H1 (cell line): ENCODE data around the gene BABAM2. TPM values are rescaled to one million over a fixed set of nuclear protein-coding genes. Genes with fewer than 3 reads are reported as not detected.

Experiments
- CTCF ChIA-PET: fragments of 300-600 bp; sonication (Branson Sonifier 250); formaldehyde crosslinking; loops from one replicate; lab custom pipeline; 2021; ENCODE audit not compliant: partially characterized antibody; lab: Charles Lee
- POLR2A ChIA-PET: fragments of 300-600 bp; sonication (Branson Sonifier 250); formaldehyde crosslinking; loops from one replicate; lab custom pipeline; 2021; ENCODE audit warnings: inconsistent platforms; ENCODE audit not compliant: partially characterized antibody; lab: Charles Lee
- DNase-seq, 2 experiments: peaks; one replicate each; pipeline versions ENCODE4 v3.0.0 to v3.0.0-alpha.2; 2010 to 2022; ENCODE audit warnings: low spot score in 2 of 2, low read depth in 1 of 2, mixed read lengths in 1 of 2
- FAIRE-seq: peaks from 2 replicates; lab custom pipeline; 2011; peaks lifted over from hg19 to GRCh38; lab: Jason Lieb, UNC
- H2AFZ ChIP-seq: 2 replicates; pipeline ENCODE4 v1.8.1; 2012; ENCODE audit warnings: low read length, inconsistent platforms
- H2AK5ac ChIP-seq: 2 replicates; pipeline ENCODE4 v1.6.1; 2013; ENCODE audit warnings: low read depth, low read length
- H2BK120ac ChIP-seq: replicated peaks from 2 replicates; pipeline ENCODE3; 2013; ENCODE audit warnings: low read depth, low read length, inconsistent platforms
- H2BK12ac ChIP-seq: 2 replicates; pipeline ENCODE4 v1.6.1; 2013; ENCODE audit warnings: low read depth, low read length
- H2BK15ac ChIP-seq: 2 replicates; pipeline ENCODE4 v1.6.1; 2013; ENCODE audit warnings: low read length
- H2BK20ac ChIP-seq: 2 replicates; pipeline ENCODE4 v1.6.1; 2013; ENCODE audit warnings: low read length
- H2BK5ac ChIP-seq: 2 replicates; pipeline ENCODE4 v1.6.1; 2013; ENCODE audit warnings: low read depth, low read length
- H3K14ac ChIP-seq: 2 replicates; pipeline ENCODE4 v1.6.1; 2013; ENCODE audit warnings: inconsistent platforms; ENCODE audit not compliant: insufficient read length
- H3K18ac ChIP-seq: 2 replicates; pipeline ENCODE4 v1.6.1; 2013; ENCODE audit warnings: low read length; ENCODE audit errors: extremely low read depth
- H3K23ac ChIP-seq: 2 replicates; pipeline ENCODE4 v1.6.1; 2013; ENCODE audit warnings: inconsistent platforms; ENCODE audit not compliant: insufficient read length
- H3K23me2 ChIP-seq: 2 replicates; pipeline ENCODE4 v1.6.1; 2013; ENCODE audit warnings: low read depth, low read length
- H3K27ac ChIP-seq: 2 replicates; pipeline ENCODE4 v1.6.1; 2011; ENCODE audit warnings: low read depth, low read length, inconsistent platforms
- H3K27me3 ChIP-seq, 4 experiments: replicated peaks in 1 of 4; 1 replicate in 1 of 4; 2 replicates in 3 of 4; pipeline versions ENCODE4 v1.6.1 to v1.8.1; 2011 to 2013; ENCODE audit warnings: low read length in 3 of 4, mild to moderate bottlenecking in 3 of 4, inconsistent platforms in 2 of 4, mixed read lengths in 2 of 4, moderate library complexity in 1 of 4; ENCODE audit not compliant: control insufficient read depth in 3 of 4, insufficient read depth in 3 of 4; ENCODE audit errors: extremely low read depth in 1 of 4
- H3K36me3 ChIP-seq, 4 experiments: 2 replicates each; pipeline versions ENCODE4 v1.6.1 to v1.8.1; 2011 to 2013; ENCODE audit warnings: mild to moderate bottlenecking in 4 of 4, low read length in 3 of 4, moderate library complexity in 2 of 4, control low read depth in 1 of 4, inconsistent platforms in 1 of 4; ENCODE audit not compliant: insufficient read depth in 4 of 4, control insufficient read depth in 2 of 4
- H3K4ac ChIP-seq: replicated peaks from 2 replicates; pipeline ENCODE3; 2013; ENCODE audit warnings: low read length, low read depth, mixed read lengths, inconsistent platforms; ENCODE audit not compliant: insufficient read length
- H3K4me1 ChIP-seq, 4 experiments: replicated peaks in 1 of 4; 1 replicate in 1 of 4; 2 replicates in 3 of 4; pipeline versions ENCODE4 v1.6.1 to v1.8.1; 2011 to 2013; ENCODE audit warnings: low read length in 3 of 4, inconsistent platforms in 2 of 4, mixed read lengths in 1 of 4; ENCODE audit not compliant: insufficient read depth in 4 of 4, control insufficient read depth in 3 of 4
- H3K4me2 ChIP-seq, 2 experiments: 2 replicates each; pipeline versions ENCODE4 v1.6.1 to v1.8.1; 2011 to 2013; ENCODE audit warnings: low read depth in 2 of 2, low read length in 2 of 2, control low read depth in 1 of 2, inconsistent platforms in 1 of 2, mild to moderate bottlenecking in 1 of 2; ENCODE audit not compliant: insufficient read depth in 1 of 2
- H3K4me3 ChIP-seq, 4 experiments: fragments of 200-600, 300-600 bp in 1 of 4; sonication (generic), shearing (Covaris generic), sonication (Bioruptor Twin) in 1 of 4; 2 replicates each; pipeline versions ENCODE4 v1.5.1 to v1.8.1; 2011 to 2016; ENCODE audit warnings: low read length in 4 of 4, low read depth in 3 of 4, control low read depth in 2 of 4, inconsistent platforms in 2 of 4, mild to moderate bottlenecking in 2 of 4, mixed read lengths in 1 of 4, moderate library complexity in 1 of 4; ENCODE audit not compliant: insufficient read depth in 2 of 4; ENCODE audit errors: extremely low read depth in 1 of 4
- H3K56ac ChIP-seq: replicated peaks from 2 replicates; pipeline ENCODE3; 2013; ENCODE audit warnings: low read depth, mild to moderate bottlenecking, mixed read lengths, low read length, inconsistent platforms; ENCODE audit not compliant: insufficient read length
- H3K79me1 ChIP-seq: 2 replicates; pipeline ENCODE4 v1.6.1; 2013; ENCODE audit warnings: low read depth, low read length, control low read depth
- H3K79me2 ChIP-seq, 2 experiments: 2 replicates each; pipeline versions ENCODE4 v1.6.1 to v1.8.1; 2012 to 2013; ENCODE audit warnings: low read length in 2 of 2, mild to moderate bottlenecking in 2 of 2, inconsistent platforms in 1 of 2; ENCODE audit not compliant: insufficient read depth in 2 of 2, control insufficient read depth in 1 of 2
- H3K9ac ChIP-seq, 4 experiments: replicated peaks in 1 of 4; 1 replicate in 1 of 4; 2 replicates in 3 of 4; pipeline versions ENCODE4 v1.6.1 to v1.8.1; 2011 to 2013; ENCODE audit warnings: low read depth in 3 of 4, low read length in 3 of 4, control low read depth in 2 of 4, mild to moderate bottlenecking in 2 of 4, moderate library complexity in 2 of 4, inconsistent platforms in 1 of 4; ENCODE audit errors: extremely low read depth in 1 of 4
- H3K9me3 ChIP-seq, 2 experiments: 2 replicates each; pipeline versions ENCODE4 v1.6.1 to v1.8.1; 2012 to 2013; ENCODE audit warnings: mild to moderate bottlenecking in 2 of 2, moderate library complexity in 2 of 2, control low read depth in 1 of 2, inconsistent platforms in 1 of 2, low read depth in 1 of 2, low read length in 1 of 2, mixed read lengths in 1 of 2; ENCODE audit not compliant: insufficient read depth in 2 of 2
- H4K20me1 ChIP-seq, 2 experiments: replicated peaks in 1 of 2; 2 replicates each; pipeline versions ENCODE3 to v1.8.1; 2011 to 2013; ENCODE audit warnings: inconsistent platforms in 2 of 2, low read length in 2 of 2, mild to moderate bottlenecking in 1 of 2; ENCODE audit not compliant: insufficient read depth in 2 of 2, control insufficient read depth in 1 of 2
- H4K5ac ChIP-seq: 2 replicates; pipeline ENCODE4 v1.6.1; 2013; ENCODE audit warnings: low read length, low read depth, mixed read lengths, inconsistent platforms; ENCODE audit not compliant: insufficient read length
- H4K8ac ChIP-seq: 2 replicates; pipeline ENCODE4 v1.8.0; 2013; ENCODE audit warnings: mild to moderate bottlenecking, moderate library complexity, low read length, inconsistent platforms; ENCODE audit not compliant: insufficient read depth; ENCODE audit errors: extremely low read depth
- H4K91ac ChIP-seq: replicated peaks from 2 replicates; pipeline ENCODE3; 2013; ENCODE audit warnings: low read length, mixed read lengths, inconsistent platforms; ENCODE audit not compliant: insufficient read length
- KDM1A ChIP-seq: fragments of 200-600, 300-600 bp; sonication (generic); IDR thresholded peaks from 2 replicates; pipeline ENCODE4 v1.7.1; 2016; ENCODE audit warnings: mild to moderate bottlenecking, low read length, borderline replicate concordance
- SP2 ChIP-seq: IDR thresholded peaks from 2 replicates; pipeline ENCODE4 v1.6.1; 2012; ENCODE audit warnings: mild to moderate bottlenecking, low read length, inconsistent platforms
- TBP ChIP-seq: IDR thresholded peaks from 2 replicates; pipeline ENCODE4 v1.6.1; 2011; ENCODE audit warnings: low read depth, low read length, improper control_type of control experiment
- TEAD4 ChIP-seq: IDR thresholded peaks from 2 replicates; pipeline ENCODE4 v1.6.1; 2012; ENCODE audit warnings: low read depth, low read length, inconsistent platforms, mixed read lengths
- WGBS, 2 experiments: shearing (Covaris generic) in 1 of 2; methylation state at CpG; one replicate each; pipeline versions ENCODE4 v1.1.6 to v1.1.7; 2013 to 2015; ENCODE audit warnings: low lambda C conversion rate in 2 of 2, mixed read lengths in 2 of 2, inconsistent platforms in 1 of 2, low coverage in 1 of 2, missing lambda C conversion rate in 1 of 2; ENCODE audit not compliant: insufficient replicate concordance in 2 of 2, insufficient coverage in 1 of 2, insufficient read length in 1 of 2; ENCODE audit errors: extremely low coverage in 1 of 2, missing lambda C conversion rate in 1 of 2; 5-methylcytosine and 5-hydroxymethylcytosine counted together
- polyA plus RNA-seq, 7 experiments: library from polyadenylated mRNA; depleted of rRNA in 3 of 7; stranded (reverse) in 5 of 7; unstranded in 2 of 7; fragments of >200 nt in 5 of 7; fragments of 200-250 nt in 2 of 7; gene quantifications; 1 replicate in 5 of 7; 2 replicates in 1 of 7; 4 replicates in 1 of 7; pipeline versions ENCODE4 v1.2.1 to v1.2.3, GENCODE V29; 2011 to 2013; ENCODE audit warnings: missing spikeins in 2 of 7, mixed read lengths in 2 of 7
- total RNA-seq: library from RNA; stranded (reverse); fragmentation: NEBNext Ultra II Directional; extraction: Animal tissue kit (Norgen Biotek cat#: 25700); gene quantifications from 2 replicates; pipeline ENCODE4 v1.2.1, GENCODE V29; 2021

BABAM2 gene
- total and polyA plus RNA-seq, 2 of the 8 experiments (the other 6 are each of a cell fraction or from before 2014, with no cell fraction given) = 15.8 to 20.9 TPM

- Histone ChIP-seq H2BK15ac (no peak overlapping the region), H3K36me3 (no peaks in the 10 kb centered on the region), H2BK12ac (no peak overlapping the region), H4K91ac (no peak overlapping the region), H3K4me2 (no peak overlapping the region), H3K4me3 (no peak overlapping the region), H3K14ac (no peak overlapping the region), H3K56ac (no peak overlapping the region), H3K79me2 (no peaks in the 10 kb centered on the region), H2AFZ (no peak overlapping the region), H3K4me1 (no peaks in the 10 kb centered on the region), H3K27ac (no peak overlapping the region), H4K5ac (no peak overlapping the region), H3K79me1 (no peaks in the 10 kb centered on the region), H4K20me1 (no peaks in the 10 kb centered on the region), H3K9me3 (no peaks in the 10 kb centered on the region), H3K9ac (no peak overlapping the region), H3K18ac (no peak overlapping the region), H3K4ac (no peak overlapping the region), H3K23ac (no peak overlapping the region), H3K23me2 (no peaks in the 10 kb centered on the region), H3K27me3 (no peaks in the 10 kb centered on the region), H2BK20ac (no peak overlapping the region), H2BK120ac (no peak overlapping the region), H4K8ac (no peak overlapping the region), H2BK5ac (no peak overlapping the region), H2AK5ac (no peak overlapping the region)
- no peak for FAIRE-seq
- DNase-seq = no peak
- TF ChIP-seq TEAD4 (no peak), KDM1A (no peak), SP2 (no peak), TBP (no peak)
- 88% methylated on average over 7 of the region's 7 CpGs; no CpG with 5 or more reads in 1 of the 2 experiments for WGBS, 2 experiments
- ChIA-PET CTCF (no interaction called here), POLR2A (no interaction called here)
These were observed 46.5 kb upstream of the BABAM2 start for GRCh38 chr2:27843992-27844391.
